Fibroblast of mammary gland (primary cell): ENCODE measurements around the gene CHRNA4.

ENCODE experiments used
- DNase-seq: peaks from one replicate; pipeline ENCODE4 v3.0.0-alpha.2; 2010; ENCODE audit warnings: low read depth
- H3K4me3 ChIP-seq: 2 replicates; pipeline ENCODE4 v1.5.1; 2011; ENCODE audit warnings: low read depth, mild to moderate bottlenecking, low read length, moderate library complexity; ENCODE audit not compliant: control insufficient read depth
- CTCF ChIP-seq: conservative IDR thresholded peaks from 2 replicates; pipeline ENCODE4 v1.5.1; 2011; ENCODE audit warnings: low read depth, low read length, inconsistent platforms; ENCODE audit not compliant: control insufficient read depth, insufficient read depth

Gene CHRNA4

DNA sequence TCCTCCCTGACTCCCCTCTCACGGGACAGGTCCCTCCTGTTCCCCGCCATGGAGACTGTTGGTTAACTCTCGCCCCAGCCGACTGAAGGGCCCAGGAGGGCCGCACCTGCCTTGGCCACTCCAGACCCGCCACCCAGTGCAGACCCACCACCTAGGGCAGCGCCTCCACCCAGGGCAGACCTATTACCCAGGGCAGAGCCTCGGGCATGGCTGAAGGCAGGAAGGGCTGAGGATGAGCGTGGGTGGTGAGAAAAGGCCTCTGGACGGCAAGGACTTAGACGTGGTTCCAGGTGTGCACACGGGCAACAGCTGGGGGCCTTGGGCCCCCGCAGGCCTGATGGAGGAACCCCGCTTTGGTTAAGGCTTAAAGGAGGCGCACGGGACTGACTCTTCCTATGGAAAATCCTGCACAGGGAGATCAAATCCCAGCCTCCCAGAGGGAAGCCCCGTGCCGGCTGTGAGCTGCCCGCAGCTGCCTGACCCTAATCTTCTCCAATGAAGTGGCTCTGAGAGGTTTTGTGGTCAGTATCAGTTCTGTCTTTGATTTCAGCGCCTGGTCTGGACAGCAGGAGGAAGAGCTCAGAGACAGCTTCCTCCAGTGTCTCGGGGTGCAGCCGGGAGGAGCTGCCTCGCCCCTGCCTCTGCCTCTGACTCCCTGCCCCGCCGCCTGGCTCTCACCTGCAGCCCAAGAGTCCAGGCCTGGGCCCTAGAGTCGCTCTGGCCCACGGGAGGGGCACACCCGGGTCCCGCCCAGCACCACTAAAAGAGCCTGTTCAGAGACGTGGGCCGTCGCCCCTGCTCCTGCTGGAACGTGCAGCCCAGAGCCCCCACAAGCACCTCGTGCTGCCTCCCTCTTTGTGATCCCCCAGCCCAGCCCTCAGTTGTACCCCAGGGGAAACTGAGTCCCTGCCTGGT lies 12.1 kb upstream of the CHRNA4 start:
- TF ChIP-seq CTCF, result no peak
- no peak for DNase-seq
- no peak overlapping the region for H3K4me3 ChIP-seq

- H3K4me3 ChIP-seq, result no peak overlapping the region
- TF ChIP-seq CTCF, result no peak
Observed at GRCh38 chr20:63371291-63371865, 10.2 kb upstream of the CHRNA4 start.

DNA sequence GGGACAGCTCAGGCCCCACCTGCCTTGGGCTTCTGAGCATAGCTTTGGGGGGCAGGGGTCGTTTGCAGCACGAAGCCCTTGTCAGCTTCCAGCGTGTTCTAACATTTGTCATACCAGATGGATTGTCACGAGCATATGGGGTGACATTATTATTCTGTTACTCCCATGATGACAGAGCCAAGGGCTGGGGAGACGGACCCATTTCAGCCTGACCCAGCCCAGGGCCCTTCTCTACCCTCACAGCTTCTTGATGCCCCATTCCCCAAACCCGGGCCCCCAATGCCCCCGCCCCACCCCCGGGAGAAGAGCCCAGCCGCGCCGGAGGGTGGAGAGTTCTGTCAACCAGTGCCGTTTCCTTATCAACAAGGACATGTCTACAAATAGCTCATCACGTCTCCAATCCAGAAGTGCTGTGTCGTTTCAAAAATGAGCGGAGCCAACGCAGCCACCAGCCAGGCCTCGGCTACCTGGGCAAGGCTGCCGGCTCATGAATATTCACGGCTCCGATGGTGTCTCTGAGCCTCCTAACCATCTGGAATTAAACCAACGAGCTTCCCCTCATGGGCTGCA lies 9.6 kb upstream of the CHRNA4 start:
- TF ChIP-seq CTCF, result no peak
- H3K4me3 ChIP-seq, result no peak overlapping the region
- DNase-seq, result no peak

More at GRCh38 chr20:63371291-63371865, 10.2 kb upstream of the CHRNA4 start:
- no peak for DNase-seq

- no peak overlapping the region for H3K4me3 ChIP-seq
- TF ChIP-seq CTCF, result no peak
- no peak for DNase-seq
Observed at GRCh38 chr20:63369724-63370617, 8.8 kb upstream of the CHRNA4 start.

- no peak for DNase-seq
- H3K4me3 ChIP-seq, result no peak overlapping the region
Observed at GRCh38 chr20:63369024-63369530, 7.9 kb upstream of the CHRNA4 start.

More at GRCh38 chr20:63369024-63369530, 7.9 kb upstream of the CHRNA4 start:
- no peak for TF ChIP-seq CTCF
